HEK293 (cell line): ENCODE measurements around the gene LANCL2.

ENCODE experiments used
- CTCF ChIA-PET: fragments of 350-600 bp; formaldehyde crosslinking; extraction: SDS; loops from one replicate; lab custom pipeline; 2021; ENCODE audit warnings: antibody characterized with exemption; lab: Yijun Ruan, JAX
- POLR2A ChIA-PET: fragments of 300-600 bp; formaldehyde crosslinking; extraction: SDS; loops from one replicate; lab custom pipeline; 2020; ENCODE audit warnings: antibody characterized with exemption, inconsistent platforms; lab: Yijun Ruan, JAX
- H3K27ac ChIP-seq: fragments of 200-500 bp; sonication (Bioruptor generic); 2 replicates; pipeline ENCODE4 v1.5.1; 2014; ENCODE audit warnings: low read depth, low read length, control low read depth, inconsistent platforms; ENCODE audit errors: extremely low read depth
- H3K36me3 ChIP-seq, 2 experiments: fragments of 200-500 bp in 1 of 2; sonication (Bioruptor generic) in 1 of 2; 1 replicate in 1 of 2; 2 replicates in 1 of 2; pipeline ENCODE4 v1.5.1; 2014 to 2017; ENCODE audit warnings: inconsistent platforms in 2 of 2, low read length in 2 of 2; ENCODE audit not compliant: control insufficient read depth in 2 of 2, insufficient read depth in 1 of 2
- H3K4me1 ChIP-seq: fragments of 200-500 bp; sonication (Bioruptor generic); 2 replicates; pipeline ENCODE4 v1.5.1; 2014; ENCODE audit warnings: mild to moderate bottlenecking, low read length, inconsistent platforms; ENCODE audit not compliant: control insufficient read depth, insufficient read depth
- H3K4me3 ChIP-seq: 2 replicates; pipeline ENCODE4 v1.5.1; 2011; ENCODE audit warnings: low read depth, mild to moderate bottlenecking, control low read depth, low read length, moderate library complexity
- H3K9me3 ChIP-seq: fragments of 200-500 bp; sonication (Bioruptor generic); 2 replicates; pipeline ENCODE4 v1.5.1; 2014; ENCODE audit warnings: low read depth, low read length, inconsistent platforms; ENCODE audit not compliant: control insufficient read depth, insufficient read depth
- EGR2 ChIP-seq: fragments of 450-650 bp; formaldehyde crosslinking; IDR thresholded peaks from 2 replicates; pipeline ENCODE4 v1.5.1; 2016; ENCODE audit warnings: low read depth, missing biosample characterization, missing genetic modification characterization
- GLIS1 ChIP-seq: fragments of 450-650 bp; formaldehyde crosslinking; IDR thresholded peaks from 2 replicates; pipeline ENCODE4 v1.5.1; 2016; ENCODE audit warnings: missing biosample characterization, missing genetic modification characterization
- HOXD13 ChIP-seq: sonication (generic); formaldehyde crosslinking; IDR thresholded peaks from 2 replicates; pipeline ENCODE4 v1.8.0; 2022; ENCODE audit warnings: missing genetic modification reagents, borderline replicate concordance
- KLF16 ChIP-seq: fragments of 450-650 bp; formaldehyde crosslinking; IDR thresholded peaks from 2 replicates; pipeline ENCODE4 v1.5.1; 2017; ENCODE audit warnings: missing biosample characterization, missing genetic modification characterization
- KLF9 ChIP-seq: fragments of 450-650 bp; formaldehyde crosslinking; IDR thresholded peaks from 2 replicates; pipeline ENCODE4 v1.5.1; 2016; ENCODE audit warnings: missing biosample characterization, missing genetic modification characterization, low read depth
- MEIS1 ChIP-seq: sonication (generic); formaldehyde crosslinking; IDR thresholded peaks from 2 replicates; pipeline ENCODE4 v1.8.1; 2022; ENCODE audit warnings: missing genetic modification reagents, mild to moderate bottlenecking, borderline replicate concordance
- PRDM1 ChIP-seq: fragments of 450-650 bp; formaldehyde crosslinking; IDR thresholded peaks from 2 replicates; pipeline ENCODE4; 2016; ENCODE audit warnings: missing biosample characterization, missing genetic modification characterization
- REPIN1 ChIP-seq: fragments of 450-650 bp; formaldehyde crosslinking; IDR thresholded peaks from 2 replicates; pipeline ENCODE4 v1.5.1; 2017; ENCODE audit warnings: missing biosample characterization, missing genetic modification characterization, low read depth
- ZBTB1 ChIP-seq: fragments of 450-650 bp; formaldehyde crosslinking; IDR thresholded peaks from 2 replicates; pipeline ENCODE4 v1.5.1; 2016; ENCODE audit warnings: missing biosample characterization, missing genetic modification characterization
- ZBTB21 ChIP-seq: fragments of 450-650 bp; formaldehyde crosslinking; IDR thresholded peaks from 2 replicates; pipeline ENCODE4 v1.5.1; 2017; ENCODE audit warnings: missing biosample characterization, missing genetic modification characterization
- ZNF132 ChIP-seq: fragments of 450-650 bp; formaldehyde crosslinking; IDR thresholded peaks from 2 replicates; pipeline ENCODE4 v1.5.1; 2017; ENCODE audit warnings: missing biosample characterization, missing genetic modification characterization, borderline replicate concordance
- ZNF157 ChIP-seq: fragments of 450-650 bp; formaldehyde crosslinking; IDR thresholded peaks from 2 replicates; pipeline ENCODE4 v1.5.1; 2016; ENCODE audit warnings: missing biosample characterization, missing genetic modification characterization
- ZNF202 ChIP-seq: fragments of 450-650 bp; formaldehyde crosslinking; IDR thresholded peaks from 2 replicates; pipeline ENCODE4 v1.5.1; 2016; ENCODE audit warnings: missing biosample characterization, missing genetic modification characterization, borderline replicate concordance
- ZNF354C ChIP-seq: fragments of 450-650 bp; formaldehyde crosslinking; IDR thresholded peaks from 2 replicates; pipeline ENCODE4 v1.5.1; 2016; ENCODE audit warnings: missing biosample characterization, missing genetic modification characterization, low read depth, borderline replicate concordance
- ZNF48 ChIP-seq: fragments of 450-650 bp; formaldehyde crosslinking; IDR thresholded peaks from 2 replicates; pipeline ENCODE4 v1.5.1; 2016; ENCODE audit warnings: missing biosample characterization, missing genetic modification characterization
- ZNF600 ChIP-seq: fragments of 450-650 bp; formaldehyde crosslinking; IDR thresholded peaks from 2 replicates; pipeline ENCODE4 v1.5.1; 2016; ENCODE audit warnings: missing biosample characterization, missing genetic modification characterization
- ZNF629 ChIP-seq: fragments of 450-650 bp; formaldehyde crosslinking; IDR thresholded peaks from 2 replicates; pipeline ENCODE4 v1.5.1; 2017; ENCODE audit warnings: missing biosample characterization, missing genetic modification characterization
- ZNF654 ChIP-seq: fragments of 450-650 bp; formaldehyde crosslinking; IDR thresholded peaks from 2 replicates; pipeline ENCODE4 v1.5.1; 2016; ENCODE audit warnings: low read depth, missing biosample characterization, missing genetic modification characterization
- TF ChIP-seq, protein P1 (sequence below): fragments of 450-650 bp; formaldehyde crosslinking; IDR thresholded peaks from 2 replicates; pipeline ENCODE4 v1.5.1; 2016; ENCODE audit warnings: missing biosample characterization, missing genetic modification characterization
- TF ChIP-seq, protein P2 (sequence below): fragments of 450-650 bp; formaldehyde crosslinking; IDR thresholded peaks from 2 replicates; pipeline ENCODE4 v1.5.1; 2017; ENCODE audit warnings: missing biosample characterization, missing genetic modification characterization
- TF ChIP-seq, protein P3 (sequence below): fragments of 450-650 bp; formaldehyde crosslinking; IDR thresholded peaks from 2 replicates; pipeline ENCODE4 v1.5.1; 2017; ENCODE audit warnings: missing biosample characterization, missing genetic modification characterization
- TF ChIP-seq, protein P4 (sequence below): fragments of 450-650 bp; formaldehyde crosslinking; IDR thresholded peaks from 2 replicates; pipeline ENCODE4 v1.5.1; 2016; ENCODE audit warnings: missing biosample characterization, missing genetic modification characterization
- TF ChIP-seq, protein P5 (sequence below): fragments of 450-650 bp; formaldehyde crosslinking; IDR thresholded peaks from 2 replicates; pipeline ENCODE4 v1.5.1; 2016; ENCODE audit warnings: missing biosample characterization, missing genetic modification characterization

LANCL2 gene

DNA sequence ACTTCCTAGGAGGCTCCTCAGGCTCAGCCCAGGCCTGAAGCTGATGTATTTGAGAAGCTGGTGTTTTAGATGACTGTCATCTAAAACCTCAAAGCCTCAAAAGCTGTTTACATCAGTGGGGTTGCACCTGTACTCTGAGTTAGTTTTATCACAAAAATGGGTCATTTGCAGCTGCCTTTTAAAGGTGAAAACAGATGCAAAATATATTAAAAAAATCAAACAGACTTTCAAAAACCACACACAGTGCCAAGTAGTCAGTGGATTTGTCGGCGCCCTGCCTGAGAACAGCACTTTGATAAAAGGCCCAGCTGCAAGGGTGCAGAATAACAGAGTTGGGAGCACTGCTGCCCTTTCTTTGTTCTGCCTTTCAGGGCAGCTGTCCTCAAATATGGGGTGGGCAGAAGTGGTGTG lies 104.1 kb downstream of the LANCL2 start:
- H3K4me1 ChIP-seq = no peaks in the 10 kb centered on the region
- no peaks in the 10 kb centered on the region for H3K9me3 ChIP-seq
- H3K27ac ChIP-seq = no peak overlapping the region
- H3K36me3 ChIP-seq = no peaks in the 10 kb centered on the region
- CTCF ChIA-PET = interaction anchor here (1.0 to 1.9 kb wide), 2 partner anchors 10 to 17 kb away, joined by 4 to 6 read pairs; no protein-coding TSS in a partner anchor
- TF ChIP-seq ZNF600 (tag by site-specific recombination) = no peak
- no peak for TF ChIP-seq EGR2
- TF ChIP-seq ZBTB21 = no peak
- no peak for TF ChIP-seq ZNF202 (tag by site-specific recombination)
- TF ChIP-seq, protein P1, sequence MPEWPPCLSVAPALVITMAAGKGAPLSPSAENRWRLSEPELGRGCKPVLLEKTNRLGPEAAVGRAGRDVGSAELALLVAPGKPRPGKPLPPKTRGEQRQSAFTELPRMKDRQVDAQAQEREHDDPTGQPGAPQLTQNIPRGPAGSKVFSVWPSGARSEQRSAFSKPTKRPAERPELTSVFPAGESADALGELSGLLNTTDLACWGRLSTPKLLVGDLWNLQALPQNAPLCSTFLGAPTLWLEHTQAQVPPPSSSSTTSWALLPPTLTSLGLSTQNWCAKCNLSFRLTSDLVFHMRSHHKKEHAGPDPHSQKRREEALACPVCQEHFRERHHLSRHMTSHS = no peak
- no peak for TF ChIP-seq ZNF157
- POLR2A ChIA-PET = no interaction called here
- no peak overlapping the region for H3K4me3 ChIP-seq

DNA sequence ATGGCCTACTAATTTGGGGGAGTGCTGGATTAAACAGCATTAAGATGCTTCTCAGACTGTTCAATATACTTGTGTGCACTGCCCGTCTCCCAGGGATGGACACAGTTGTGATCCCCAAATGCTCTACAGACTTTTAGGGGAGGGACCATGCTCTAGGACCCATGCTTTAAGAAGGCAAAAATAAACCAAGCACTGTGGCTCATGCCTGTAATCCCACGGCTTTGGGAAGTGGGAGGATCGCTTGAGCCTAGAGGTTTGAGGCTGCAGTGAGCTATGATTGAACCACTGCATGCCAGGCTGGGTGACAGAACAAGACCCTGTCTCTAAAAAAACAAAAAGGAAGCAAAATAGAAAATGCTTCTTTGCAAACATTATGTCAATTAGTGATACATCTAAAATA lies 104.6 kb downstream of the LANCL2 start:
- ChIA-PET POLR2A (no interaction called here), CTCF (no interaction called here)
- no peaks in the 10 kb centered on the region for H3K9me3 ChIP-seq
- no peaks in the 10 kb centered on the region for H3K4me1 ChIP-seq
- TF ChIP-seq KLF9 (tag by site-specific recombination) (no peak), ZNF132 (tag by site-specific recombination) (no peak), ZNF654 (tag by site-specific recombination) (no peak), PRDM1 (tag by site-specific recombination) (no peak), ZNF629 (no peak), ZNF48 (tag by site-specific recombination) (no peak), REPIN1 (tag by site-specific recombination) (no peak), GLIS1 (tag by site-specific recombination) (no peak), KLF16 (no peak), ZBTB1 (tag by site-specific recombination) (no peak), ZNF354C (no peak), MEIS1 (CRISPR knock-in tag) (no peak), HOXD13 (CRISPR knock-in tag) (no peak)
- TF ChIP-seq, protein P2, sequence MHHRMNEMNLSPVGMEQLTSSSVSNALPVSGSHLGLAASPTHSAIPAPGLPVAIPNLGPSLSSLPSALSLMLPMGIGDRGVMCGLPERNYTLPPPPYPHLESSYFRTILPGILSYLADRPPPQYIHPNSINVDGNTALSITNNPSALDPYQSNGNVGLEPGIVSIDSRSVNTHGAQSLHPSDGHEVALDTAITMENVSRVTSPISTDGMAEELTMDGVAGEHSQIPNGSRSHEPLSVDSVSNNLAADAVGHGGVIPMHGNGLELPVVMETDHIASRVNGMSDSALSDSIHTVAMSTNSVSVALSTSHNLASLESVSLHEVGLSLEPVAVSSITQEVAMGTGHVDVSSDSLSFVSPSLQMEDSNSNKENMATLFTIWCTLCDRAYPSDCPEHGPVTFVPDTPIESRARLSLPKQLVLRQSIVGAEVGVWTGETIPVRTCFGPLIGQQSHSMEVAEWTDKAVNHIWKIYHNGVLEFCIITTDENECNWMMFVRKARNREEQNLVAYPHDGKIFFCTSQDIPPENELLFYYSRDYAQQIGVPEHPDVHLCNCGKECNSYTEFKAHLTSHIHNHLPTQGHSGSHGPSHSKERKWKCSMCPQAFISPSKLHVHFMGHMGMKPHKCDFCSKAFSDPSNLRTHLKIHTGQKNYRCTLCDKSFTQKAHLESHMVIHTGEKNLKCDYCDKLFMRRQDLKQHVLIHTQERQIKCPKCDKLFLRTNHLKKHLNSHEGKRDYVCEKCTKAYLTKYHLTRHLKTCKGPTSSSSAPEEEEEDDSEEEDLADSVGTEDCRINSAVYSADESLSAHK = no peak
- TF ChIP-seq, protein P3, sequence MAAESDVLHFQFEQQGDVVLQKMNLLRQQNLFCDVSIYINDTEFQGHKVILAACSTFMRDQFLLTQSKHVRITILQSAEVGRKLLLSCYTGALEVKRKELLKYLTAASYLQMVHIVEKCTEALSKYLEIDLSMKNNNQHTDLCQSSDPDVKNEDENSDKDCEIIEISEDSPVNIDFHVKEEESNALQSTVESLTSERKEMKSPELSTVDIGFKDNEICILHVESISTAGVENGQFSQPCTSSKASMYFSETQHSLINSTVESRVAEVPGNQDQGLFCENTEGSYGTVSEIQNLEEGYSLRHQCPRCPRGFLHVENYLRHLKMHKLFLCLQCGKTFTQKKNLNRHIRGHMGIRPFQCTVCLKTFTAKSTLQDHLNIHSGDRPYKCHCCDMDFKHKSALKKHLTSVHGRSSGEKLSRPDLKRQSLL (tag by site-specific recombination) = no peak
- TF ChIP-seq, protein P4, sequence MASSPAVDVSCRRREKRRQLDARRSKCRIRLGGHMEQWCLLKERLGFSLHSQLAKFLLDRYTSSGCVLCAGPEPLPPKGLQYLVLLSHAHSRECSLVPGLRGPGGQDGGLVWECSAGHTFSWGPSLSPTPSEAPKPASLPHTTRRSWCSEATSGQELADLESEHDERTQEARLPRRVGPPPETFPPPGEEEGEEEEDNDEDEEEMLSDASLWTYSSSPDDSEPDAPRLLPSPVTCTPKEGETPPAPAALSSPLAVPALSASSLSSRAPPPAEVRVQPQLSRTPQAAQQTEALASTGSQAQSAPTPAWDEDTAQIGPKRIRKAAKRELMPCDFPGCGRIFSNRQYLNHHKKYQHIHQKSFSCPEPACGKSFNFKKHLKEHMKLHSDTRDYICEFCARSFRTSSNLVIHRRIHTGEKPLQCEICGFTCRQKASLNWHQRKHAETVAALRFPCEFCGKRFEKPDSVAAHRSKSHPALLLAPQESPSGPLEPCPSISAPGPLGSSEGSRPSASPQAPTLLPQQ (tag by site-specific recombination) = no peak
- TF ChIP-seq, protein P5, sequence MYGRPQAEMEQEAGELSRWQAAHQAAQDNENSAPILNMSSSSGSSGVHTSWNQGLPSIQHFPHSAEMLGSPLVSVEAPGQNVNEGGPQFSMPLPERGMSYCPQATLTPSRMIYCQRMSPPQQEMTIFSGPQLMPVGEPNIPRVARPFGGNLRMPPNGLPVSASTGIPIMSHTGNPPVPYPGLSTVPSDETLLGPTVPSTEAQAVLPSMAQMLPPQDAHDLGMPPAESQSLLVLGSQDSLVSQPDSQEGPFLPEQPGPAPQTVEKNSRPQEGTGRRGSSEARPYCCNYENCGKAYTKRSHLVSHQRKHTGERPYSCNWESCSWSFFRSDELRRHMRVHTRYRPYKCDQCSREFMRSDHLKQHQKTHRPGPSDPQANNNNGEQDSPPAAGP (tag by site-specific recombination) = no peak
- no peak overlapping the region for H3K4me3 ChIP-seq
- H3K27ac ChIP-seq = no peak overlapping the region
- H3K36me3 ChIP-seq = no peaks in the 10 kb centered on the region
